Stomach (tissue), 4 donors: ENCODE data around the gene IZUMO2.

Experiments used
- EP300 ChIP-seq: sonication (generic); formaldehyde crosslinking; IDR thresholded peaks from one replicate; pipeline ENCODE4 v1.6.1; 2017; ENCODE audit warnings: antibody characterized with exemption
- TF ChIP-seq, protein P1 (sequence below), 7 experiments: fragments of 450-650 bp in 4 of 7; fragments of 200-600 bp in 3 of 7; sonication (generic) in 3 of 7; IDR thresholded peaks; one replicate each; pipeline ENCODE4 v1.5.1; 2016 to 2019; ENCODE audit warnings: antibody characterized with exemption in 7 of 7, control low read depth in 2 of 7, mild to moderate bottlenecking in 1 of 7

GRCh38 chr19:50204811-50205675 is 42.0 kb upstream of the IZUMO2 start:
- TF ChIP-seq, protein P1, sequence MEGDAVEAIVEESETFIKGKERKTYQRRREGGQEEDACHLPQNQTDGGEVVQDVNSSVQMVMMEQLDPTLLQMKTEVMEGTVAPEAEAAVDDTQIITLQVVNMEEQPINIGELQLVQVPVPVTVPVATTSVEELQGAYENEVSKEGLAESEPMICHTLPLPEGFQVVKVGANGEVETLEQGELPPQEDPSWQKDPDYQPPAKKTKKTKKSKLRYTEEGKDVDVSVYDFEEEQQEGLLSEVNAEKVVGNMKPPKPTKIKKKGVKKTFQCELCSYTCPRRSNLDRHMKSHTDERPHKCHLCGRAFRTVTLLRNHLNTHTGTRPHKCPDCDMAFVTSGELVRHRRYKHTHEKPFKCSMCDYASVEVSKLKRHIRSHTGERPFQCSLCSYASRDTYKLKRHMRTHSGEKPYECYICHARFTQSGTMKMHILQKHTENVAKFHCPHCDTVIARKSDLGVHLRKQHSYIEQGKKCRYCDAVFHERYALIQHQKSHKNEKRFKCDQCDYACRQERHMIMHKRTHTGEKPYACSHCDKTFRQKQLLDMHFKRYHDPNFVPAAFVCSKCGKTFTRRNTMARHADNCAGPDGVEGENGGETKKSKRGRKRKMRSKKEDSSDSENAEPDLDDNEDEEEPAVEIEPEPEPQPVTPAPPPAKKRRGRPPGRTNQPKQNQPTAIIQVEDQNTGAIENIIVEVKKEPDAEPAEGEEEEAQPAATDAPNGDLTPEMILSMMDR (IDR thresholded peaks at IDR 0.05): no peak
- no peak for TF ChIP-seq EP300
